ENCODE data around the gene CREB3L1. TPM values are rescaled to one million over a fixed set of nuclear protein-coding genes. Genes with fewer than 3 reads are reported as not detected.

CREB3L1 gene
- polyA plus RNA-seq, 1 experiment: 24.2 TPM

- Histone ChIP-seq H3K27me3 (ENCODE audit: control insufficient read depth, insufficient read depth, low read length) (no peaks in the 10 kb centered on the region), H3K4me3 (ENCODE audit: low read depth, low read length) (peak overlapping the region; percentile 61), H3K9me3 (ENCODE audit: control insufficient read depth, insufficient read depth, low read length) (peaks cover 3% of the 10 kb centered on the region; the same call in 1 of the 2 replicates), H3K27ac (ENCODE audit: low read depth, low read length) (peak overlapping the region; percentile 57)
- DNase-seq (ENCODE audit: low read depth, low spot score): no peak
- CTCF ChIA-PET: no interaction called here
- TF ChIP-seq, protein P1, sequence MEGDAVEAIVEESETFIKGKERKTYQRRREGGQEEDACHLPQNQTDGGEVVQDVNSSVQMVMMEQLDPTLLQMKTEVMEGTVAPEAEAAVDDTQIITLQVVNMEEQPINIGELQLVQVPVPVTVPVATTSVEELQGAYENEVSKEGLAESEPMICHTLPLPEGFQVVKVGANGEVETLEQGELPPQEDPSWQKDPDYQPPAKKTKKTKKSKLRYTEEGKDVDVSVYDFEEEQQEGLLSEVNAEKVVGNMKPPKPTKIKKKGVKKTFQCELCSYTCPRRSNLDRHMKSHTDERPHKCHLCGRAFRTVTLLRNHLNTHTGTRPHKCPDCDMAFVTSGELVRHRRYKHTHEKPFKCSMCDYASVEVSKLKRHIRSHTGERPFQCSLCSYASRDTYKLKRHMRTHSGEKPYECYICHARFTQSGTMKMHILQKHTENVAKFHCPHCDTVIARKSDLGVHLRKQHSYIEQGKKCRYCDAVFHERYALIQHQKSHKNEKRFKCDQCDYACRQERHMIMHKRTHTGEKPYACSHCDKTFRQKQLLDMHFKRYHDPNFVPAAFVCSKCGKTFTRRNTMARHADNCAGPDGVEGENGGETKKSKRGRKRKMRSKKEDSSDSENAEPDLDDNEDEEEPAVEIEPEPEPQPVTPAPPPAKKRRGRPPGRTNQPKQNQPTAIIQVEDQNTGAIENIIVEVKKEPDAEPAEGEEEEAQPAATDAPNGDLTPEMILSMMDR (IDR thresholded peaks at IDR 0.05; ENCODE audit: low read depth, low read length): no peak
- POLR2A ChIA-PET: interaction anchor here (0.8 to 1.0 kb wide), 3 partner anchors 9 to 38 kb away, joined by 3 to 15 read pairs (median 3); no protein-coding TSS in a partner anchor
Observed at GRCh38 chr11:46281371-46281831, 3.9 kb downstream of the CREB3L1 start.

DNA sequence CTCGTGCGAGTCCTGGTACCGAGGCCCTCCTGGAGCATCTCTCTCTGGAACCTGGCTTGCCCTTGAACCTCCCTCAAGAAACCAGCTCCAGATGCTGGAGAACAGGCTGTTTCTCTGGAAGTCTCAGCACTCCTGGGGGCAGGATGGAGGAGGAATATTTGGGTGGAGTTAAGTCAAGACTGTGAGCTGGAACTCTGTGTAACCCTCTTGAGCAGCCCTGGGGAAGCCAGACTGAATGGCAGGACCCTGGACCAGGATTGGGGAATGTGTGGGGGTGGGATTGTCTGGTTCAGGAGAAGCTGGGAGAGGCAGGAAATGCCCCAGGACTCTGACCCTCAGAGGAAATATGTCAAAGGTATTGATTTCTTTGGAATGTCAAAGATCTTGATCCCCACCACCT is 7.7 kb downstream of the CREB3L1 start:
- POLR2A ChIA-PET: interaction anchor here (1.9 kb wide), 1 partner anchor 10 kb away, joined by 16 read pairs; no protein-coding TSS in a partner anchor
- H3K4me3 ChIP-seq (ENCODE audit: low read depth, low read length): peak overlapping the region; percentile 33; the same call in 1 of the 2 replicates
- H3K9me3 ChIP-seq (ENCODE audit: control insufficient read depth, insufficient read depth, low read length): no peaks in the 10 kb centered on the region
- no peaks in the 10 kb centered on the region for H3K27me3 ChIP-seq (ENCODE audit: control insufficient read depth, insufficient read depth, low read length)
- TF ChIP-seq, protein P1 (IDR thresholded peaks at IDR 0.05; ENCODE audit: low read depth, low read length): no peak
- CTCF ChIA-PET: interaction anchor here (0.7 to 2.0 kb wide), 4 partner anchors 12 to 46 kb away, joined by 3 to 7 read pairs (median 4); no protein-coding TSS in a partner anchor
- H3K27ac ChIP-seq (ENCODE audit: low read depth, low read length): peak overlapping the region; percentile 42
- DNase-seq (ENCODE audit: low read depth, low spot score): no peak

- Histone ChIP-seq H3K27ac (ENCODE audit: low read depth, low read length) (peak overlapping the region; percentile 42), H3K4me3 (ENCODE audit: low read depth, low read length) (peak overlapping the region; percentile 44), H3K9me3 (ENCODE audit: control insufficient read depth, insufficient read depth, low read length) (no peaks in the 10 kb centered on the region), H3K27me3 (ENCODE audit: control insufficient read depth, insufficient read depth, low read length) (no peaks in the 10 kb centered on the region)
- ChIA-PET CTCF (interaction anchor here (0.7 to 2.0 kb wide), 4 partner anchors 12 to 46 kb away, joined by 3 to 7 read pairs (median 4); no protein-coding TSS in a partner anchor), POLR2A (interaction anchor here (1.9 kb wide), 1 partner anchor 10 kb away, joined by 16 read pairs; no protein-coding TSS in a partner anchor)
- DNase-seq (ENCODE audit: low read depth, low spot score): no peak
- TF ChIP-seq, protein P1 (IDR thresholded peaks at IDR 0.05; ENCODE audit: low read depth, low read length): no peak
Observed at GRCh38 chr11:46285594-46286033, 8.2 kb downstream of the CREB3L1 start.

GRCh38 chr11:46286789-46287188 is 9.3 kb downstream of the CREB3L1 start:
- H3K27me3 ChIP-seq (ENCODE audit: control insufficient read depth, insufficient read depth, low read length): no peaks in the 10 kb centered on the region
- CTCF ChIA-PET: interaction anchor here (0.8 to 2.3 kb wide), 4 partner anchors 9 to 48 kb away, joined by 3 to 8 read pairs (median 3); partner anchors contain the start of gene CREB3L1
- no peaks in the 10 kb centered on the region for H3K9me3 ChIP-seq (ENCODE audit: control insufficient read depth, insufficient read depth, low read length)
- POLR2A ChIA-PET: no interaction called here
- H3K4me3 ChIP-seq (ENCODE audit: low read depth, low read length): no peak overlapping the region
- no peak for DNase-seq (ENCODE audit: low read depth, low spot score)
- no peak overlapping the region for H3K27ac ChIP-seq (ENCODE audit: low read depth, low read length)
- TF ChIP-seq, protein P1 (IDR thresholded peaks at IDR 0.05; ENCODE audit: low read depth, low read length): no peak

GRCh38 chr11:46288451-46288850 is 11.0 kb downstream of the CREB3L1 start:
- ChIA-PET POLR2A (interaction anchor here (3.1 kb wide), 1 partner anchor 10 kb away, joined by 23 read pairs; the partner anchor contains the start of gene CREB3L1), CTCF (interaction anchor here (5.2 kb wide), 1 partner anchor 11 kb away, joined by 38 read pairs; the partner anchor contains the start of gene CREB3L1)
- no peak overlapping the region for H3K27ac ChIP-seq (ENCODE audit: low read depth, low read length)
- H3K27me3 ChIP-seq (ENCODE audit: control insufficient read depth, insufficient read depth, low read length): no peaks in the 10 kb centered on the region
- TF ChIP-seq, protein P1 (IDR thresholded peaks at IDR 0.05; ENCODE audit: low read depth, low read length): no peak
- DNase-seq (ENCODE audit: low read depth, low spot score): no peak
- H3K4me3 ChIP-seq (ENCODE audit: low read depth, low read length): no peak overlapping the region
- no peaks in the 10 kb centered on the region for H3K9me3 ChIP-seq (ENCODE audit: control insufficient read depth, insufficient read depth, low read length)
